ENCODE results near the gene CREB3L2. TPM values are rescaled to one million over a fixed set of nuclear protein-coding genes. Genes with fewer than 3 reads are reported as not detected.

The CREB3L2 gene
- total and polyA plus RNA-seq, 2 of the 8 experiments (the other 6 are each of a cell fraction or from before 2014, with no cell fraction given) = 14.4 to 48.3 TPM

DNA sequence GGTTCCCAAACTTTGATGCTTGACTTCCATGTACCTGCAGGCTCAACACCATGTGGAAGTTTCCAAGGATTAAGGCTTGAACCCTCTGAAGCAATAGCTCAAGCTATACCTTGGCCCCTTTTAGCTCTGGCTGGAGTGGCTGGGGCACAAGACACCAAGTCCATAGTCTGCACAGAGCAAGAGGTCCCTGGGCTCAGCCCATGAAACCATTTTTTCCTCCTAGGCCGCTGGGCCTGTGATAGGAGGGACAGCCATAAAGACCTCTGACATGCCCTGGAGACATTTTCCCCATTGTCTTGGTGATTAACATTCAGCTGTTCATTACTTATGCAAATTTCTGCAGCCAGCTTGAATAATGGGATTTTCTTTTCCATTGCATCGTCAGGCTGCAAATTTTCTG, 169.5 kb downstream of the CREB3L2 start:
- H2AFZ ChIP-seq (ENCODE audit: low read length) = no peak overlapping the region
- H2AK5ac ChIP-seq (ENCODE audit: low read depth, low read length) = no peak overlapping the region
- H3K79me1 ChIP-seq (ENCODE audit: low read depth, low read length) = no peaks in the 10 kb centered on the region
- no peak overlapping the region for H4K8ac ChIP-seq (ENCODE audit: extremely low read depth, insufficient read depth, low read length)
- CTCF ChIA-PET (ENCODE audit: partially characterized antibody) = interaction anchor here (1.1 to 1.5 kb wide), 2 partner anchors 11 kb away, joined by 3 to 4 read pairs; no protein-coding TSS in a partner anchor
- no peak overlapping the region for H2BK120ac ChIP-seq (replicated peaks; ENCODE audit: low read depth, low read length)
- no peak for DNase-seq (ENCODE audit: low read depth in 1 of 2, low spot score in 2 of 2)
- H3K27ac ChIP-seq (ENCODE audit: low read depth, low read length) = no peak overlapping the region
- H3K56ac ChIP-seq (replicated peaks; ENCODE audit: insufficient read length, low read depth, low read length) = no peak overlapping the region
- H2BK12ac ChIP-seq (ENCODE audit: low read depth, low read length) = no peak overlapping the region
- no peak overlapping the region for H2BK15ac ChIP-seq (ENCODE audit: low read length)
- 94% methylated on average over 2 of the region's 2 CpGs; no CpG with 5 or more reads in 1 of the 2 experiments for WGBS, 2 experiments (ENCODE audit: extremely low coverage in 1 of 2, insufficient coverage in 1 of 2, insufficient read length in 1 of 2, insufficient replicate concordance in 2 of 2, low coverage in 1 of 2, low lambda C conversion rate in 2 of 2, missing lambda C conversion rate in 1 of 2)
- no peak overlapping the region for H2BK20ac ChIP-seq (ENCODE audit: low read length)
- H3K9me3 ChIP-seq (ENCODE audit: insufficient read depth in 2 of 2, low read depth in 1 of 2, low read length in 1 of 2) = peaks cover 26 to 27% of the 10 kb centered on the region in 2 experiments; a peak in 3 of 4 replicates
- POLR2A ChIA-PET (ENCODE audit: partially characterized antibody) = interaction anchor here (1.2 kb wide), 1 partner anchor 8 kb away, joined by 3 read pairs; no protein-coding TSS in a partner anchor
- no peak for FAIRE-seq
- H3K4me1 ChIP-seq (replicated peaks in 1 of 4; ENCODE audit: control insufficient read depth in 3 of 4, insufficient read depth in 4 of 4, low read length in 3 of 4) = no peaks in the 10 kb centered on the region
- H3K14ac ChIP-seq (ENCODE audit: insufficient read length) = no peak overlapping the region
- H4K5ac ChIP-seq (ENCODE audit: insufficient read length, low read depth, low read length) = no peak overlapping the region
- H3K27me3 ChIP-seq (replicated peaks in 1 of 4; ENCODE audit: control insufficient read depth in 3 of 4, extremely low read depth in 1 of 4, insufficient read depth in 3 of 4, low read length in 3 of 4) = no peaks in the 10 kb centered on the region
- no peak overlapping the region for H4K91ac ChIP-seq (replicated peaks; ENCODE audit: insufficient read length, low read length)
- no peak overlapping the region for H3K4me2 ChIP-seq (ENCODE audit: insufficient read depth in 1 of 2, low read depth in 2 of 2, low read length in 2 of 2)
- peaks cover 0 to 6% (median 0%) of the 10 kb centered on the region in 4 experiments; a peak in 2 of 8 replicates for H3K36me3 ChIP-seq (ENCODE audit: control insufficient read depth in 2 of 4, insufficient read depth in 4 of 4, low read length in 3 of 4)
- H4K20me1 ChIP-seq (replicated peaks in 1 of 2; ENCODE audit: control insufficient read depth in 1 of 2, insufficient read depth in 2 of 2, low read length in 2 of 2) = no peaks in the 10 kb centered on the region
- H3K79me2 ChIP-seq (ENCODE audit: control insufficient read depth in 1 of 2, insufficient read depth in 2 of 2, low read length in 2 of 2) = no peaks in the 10 kb centered on the region
- H3K23ac ChIP-seq (ENCODE audit: insufficient read length) = no peak overlapping the region
- no peak overlapping the region for H2BK5ac ChIP-seq (ENCODE audit: low read depth, low read length)
- H3K18ac ChIP-seq (ENCODE audit: extremely low read depth, low read length) = no peak overlapping the region
- H3K9ac ChIP-seq (replicated peaks in 1 of 4; ENCODE audit: extremely low read depth in 1 of 4, low read depth in 3 of 4, low read length in 3 of 4) = no peak overlapping the region
- no peak overlapping the region for H3K4me3 ChIP-seq (ENCODE audit: extremely low read depth in 1 of 4, insufficient read depth in 2 of 4, low read depth in 3 of 4, low read length in 4 of 4)
- no peaks in the 10 kb centered on the region for H3K23me2 ChIP-seq (ENCODE audit: low read depth, low read length)
- no peak overlapping the region for H3K4ac ChIP-seq (replicated peaks; ENCODE audit: insufficient read length, low read depth, low read length)
- TF ChIP-seq SIRT6 (IDR thresholded peaks at IDR 0.05; ENCODE audit: low read length) (no peak), EP300 (IDR thresholded peaks at IDR 0.05; ENCODE audit: borderline replicate concordance in 1 of 2, low read depth in 2 of 2, low read length in 2 of 2) (no peak), POLR2AphosphoS5 (IDR thresholded peaks at IDR 0.05; ENCODE audit: low read depth, low read length) (no peak), RNF2 (IDR thresholded peaks at IDR 0.05; ENCODE audit: borderline replicate concordance, low read depth, low read length, missing control alignments, poor library complexity, severe bottlenecking) (no peak), CBX5 (IDR thresholded peaks at IDR 0.05; ENCODE audit: low read depth, low read length) (no peak), CBX8 (IDR thresholded peaks at IDR 0.05; ENCODE audit: borderline replicate concordance, low read depth, low read length) (no peak), HDAC6 (IDR thresholded peaks at IDR 0.05; ENCODE audit: low read depth, low read length) (no peak), SP2 (IDR thresholded peaks at IDR 0.05; ENCODE audit: low read length) (no peak), POLR2A (IDR thresholded peaks at IDR 0.05; ENCODE audit: control extremely low read depth in 1 of 2, low read depth in 2 of 2, low read length in 2 of 2) (no peak), BCL11A (IDR thresholded peaks at IDR 0.05; ENCODE audit: low read depth in 2 of 2, low read length in 2 of 2) (no peak), NANOG (IDR thresholded peaks at IDR 0.05; ENCODE audit: insufficient read depth, low read depth, low read length, poor library complexity, severe bottlenecking) (no peak), RFX5 (IDR thresholded peaks at IDR 0.05; ENCODE audit: borderline replicate concordance, low read depth, low read length) (no peak), SP1 (IDR thresholded peaks at IDR 0.05; ENCODE audit: low read depth, low read length) (no peak)
- TF ChIP-seq, protein P1, sequence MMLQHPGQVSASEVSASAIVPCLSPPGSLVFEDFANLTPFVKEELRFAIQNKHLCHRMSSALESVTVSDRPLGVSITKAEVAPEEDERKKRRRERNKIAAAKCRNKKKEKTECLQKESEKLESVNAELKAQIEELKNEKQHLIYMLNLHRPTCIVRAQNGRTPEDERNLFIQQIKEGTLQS (IDR thresholded peaks at IDR 0.05; ENCODE audit: insufficient read depth, low read depth, low read length) = no peak
